ENCODE measurements around the gene UST.

DNA sequence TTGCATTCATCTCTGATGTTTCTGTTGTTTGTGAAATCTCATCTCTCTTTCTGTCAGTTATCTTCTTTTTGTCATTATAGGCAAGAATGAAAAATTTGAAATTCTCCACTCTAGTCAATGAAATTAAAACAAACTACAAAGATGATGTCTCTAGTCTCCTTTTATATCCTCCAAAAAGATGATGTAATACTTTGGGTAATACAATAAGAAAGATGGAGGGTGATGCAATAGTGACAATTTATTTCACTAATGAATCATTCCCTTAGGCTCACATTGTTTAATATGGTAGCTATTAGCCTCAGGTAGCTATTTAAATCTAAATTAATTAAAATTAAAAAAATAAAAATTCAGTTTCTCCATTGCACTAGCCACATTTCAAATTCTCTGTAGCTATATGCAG lies 145.4 kb downstream of the UST start:
- TF ChIP-seq, protein P1, sequence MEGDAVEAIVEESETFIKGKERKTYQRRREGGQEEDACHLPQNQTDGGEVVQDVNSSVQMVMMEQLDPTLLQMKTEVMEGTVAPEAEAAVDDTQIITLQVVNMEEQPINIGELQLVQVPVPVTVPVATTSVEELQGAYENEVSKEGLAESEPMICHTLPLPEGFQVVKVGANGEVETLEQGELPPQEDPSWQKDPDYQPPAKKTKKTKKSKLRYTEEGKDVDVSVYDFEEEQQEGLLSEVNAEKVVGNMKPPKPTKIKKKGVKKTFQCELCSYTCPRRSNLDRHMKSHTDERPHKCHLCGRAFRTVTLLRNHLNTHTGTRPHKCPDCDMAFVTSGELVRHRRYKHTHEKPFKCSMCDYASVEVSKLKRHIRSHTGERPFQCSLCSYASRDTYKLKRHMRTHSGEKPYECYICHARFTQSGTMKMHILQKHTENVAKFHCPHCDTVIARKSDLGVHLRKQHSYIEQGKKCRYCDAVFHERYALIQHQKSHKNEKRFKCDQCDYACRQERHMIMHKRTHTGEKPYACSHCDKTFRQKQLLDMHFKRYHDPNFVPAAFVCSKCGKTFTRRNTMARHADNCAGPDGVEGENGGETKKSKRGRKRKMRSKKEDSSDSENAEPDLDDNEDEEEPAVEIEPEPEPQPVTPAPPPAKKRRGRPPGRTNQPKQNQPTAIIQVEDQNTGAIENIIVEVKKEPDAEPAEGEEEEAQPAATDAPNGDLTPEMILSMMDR (IDR thresholded peaks at IDR 0.05 in 2 of 3, conservative IDR thresholded peaks at IDR 0.05 in 1 of 3; ENCODE audit: borderline replicate concordance in 1 of 3, insufficient read depth in 1 of 3, low read depth in 2 of 3, low read length in 2 of 3): no peak
- TF ChIP-seq YY1 (IDR thresholded peaks at IDR 0.05; ENCODE audit: extremely low read depth, insufficient replicate concordance, low read depth, low read length): no peak
- TF ChIP-seq, protein P2, sequence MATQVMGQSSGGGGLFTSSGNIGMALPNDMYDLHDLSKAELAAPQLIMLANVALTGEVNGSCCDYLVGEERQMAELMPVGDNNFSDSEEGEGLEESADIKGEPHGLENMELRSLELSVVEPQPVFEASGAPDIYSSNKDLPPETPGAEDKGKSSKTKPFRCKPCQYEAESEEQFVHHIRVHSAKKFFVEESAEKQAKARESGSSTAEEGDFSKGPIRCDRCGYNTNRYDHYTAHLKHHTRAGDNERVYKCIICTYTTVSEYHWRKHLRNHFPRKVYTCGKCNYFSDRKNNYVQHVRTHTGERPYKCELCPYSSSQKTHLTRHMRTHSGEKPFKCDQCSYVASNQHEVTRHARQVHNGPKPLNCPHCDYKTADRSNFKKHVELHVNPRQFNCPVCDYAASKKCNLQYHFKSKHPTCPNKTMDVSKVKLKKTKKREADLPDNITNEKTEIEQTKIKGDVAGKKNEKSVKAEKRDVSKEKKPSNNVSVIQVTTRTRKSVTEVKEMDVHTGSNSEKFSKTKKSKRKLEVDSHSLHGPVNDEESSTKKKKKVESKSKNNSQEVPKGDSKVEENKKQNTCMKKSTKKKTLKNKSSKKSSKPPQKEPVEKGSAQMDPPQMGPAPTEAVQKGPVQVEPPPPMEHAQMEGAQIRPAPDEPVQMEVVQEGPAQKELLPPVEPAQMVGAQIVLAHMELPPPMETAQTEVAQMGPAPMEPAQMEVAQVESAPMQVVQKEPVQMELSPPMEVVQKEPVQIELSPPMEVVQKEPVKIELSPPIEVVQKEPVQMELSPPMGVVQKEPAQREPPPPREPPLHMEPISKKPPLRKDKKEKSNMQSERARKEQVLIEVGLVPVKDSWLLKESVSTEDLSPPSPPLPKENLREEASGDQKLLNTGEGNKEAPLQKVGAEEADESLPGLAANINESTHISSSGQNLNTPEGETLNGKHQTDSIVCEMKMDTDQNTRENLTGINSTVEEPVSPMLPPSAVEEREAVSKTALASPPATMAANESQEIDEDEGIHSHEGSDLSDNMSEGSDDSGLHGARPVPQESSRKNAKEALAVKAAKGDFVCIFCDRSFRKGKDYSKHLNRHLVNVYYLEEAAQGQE (IDR thresholded peaks at IDR 0.05; ENCODE audit: low read depth): no peak
- TF ChIP-seq EZH2 (IDR thresholded peaks at IDR 0.05): no peak
- no peak for TF ChIP-seq POLR2AphosphoS5 (IDR thresholded peaks at IDR 0.05; ENCODE audit: low read depth, low read length)
- TF ChIP-seq EZH2phosphoT487 (IDR thresholded peaks at IDR 0.05; ENCODE audit: borderline replicate concordance): no peak
- TF ChIP-seq POLR2A (IDR thresholded peaks at IDR 0.05; ENCODE audit: borderline replicate concordance, extremely low read depth, insufficient read depth, insufficient read length): no peak
- TF ChIP-seq EGR1 (IDR thresholded peaks at IDR 0.05; ENCODE audit: low read depth): no peak
- TF ChIP-seq, protein P3, sequence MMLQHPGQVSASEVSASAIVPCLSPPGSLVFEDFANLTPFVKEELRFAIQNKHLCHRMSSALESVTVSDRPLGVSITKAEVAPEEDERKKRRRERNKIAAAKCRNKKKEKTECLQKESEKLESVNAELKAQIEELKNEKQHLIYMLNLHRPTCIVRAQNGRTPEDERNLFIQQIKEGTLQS (IDR thresholded peaks at IDR 0.05): peak; percentile 19; the same call in 1 of the 2 replicates
- TF ChIP-seq, protein P4, sequence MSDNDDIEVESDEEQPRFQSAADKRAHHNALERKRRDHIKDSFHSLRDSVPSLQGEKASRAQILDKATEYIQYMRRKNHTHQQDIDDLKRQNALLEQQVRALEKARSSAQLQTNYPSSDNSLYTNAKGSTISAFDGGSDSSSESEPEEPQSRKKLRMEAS (IDR thresholded peaks at IDR 0.05): no peak
- no peak for TF ChIP-seq SP1 (IDR thresholded peaks at IDR 0.05; ENCODE audit: low read depth)
- TF ChIP-seq JUND (IDR thresholded peaks at IDR 0.05): no peak
